ENCODE data around the gene CDC42SE1.

Gene CDC42SE1

GRCh38 chr1:151054971-151055547 is 4.4 kb downstream of the CDC42SE1 start:
- in situ Hi-C loops (cut with HindIII; ENCODE audit: low sequenced_read_pairs): no loop called here

GRCh38 chr1:151051356-151052009 is 7.9 kb downstream of the CDC42SE1 start:
- in situ Hi-C loops (cut with HindIII; ENCODE audit: low sequenced_read_pairs): no loop called here

- in situ Hi-C loops (cut with HindIII; ENCODE audit: low sequenced_read_pairs): no loop called here
These were observed 9.3 kb downstream of the CDC42SE1 start for GRCh38 chr1:151050051-151050688.

- in situ Hi-C loops (cut with HindIII; ENCODE audit: low sequenced_read_pairs): no loop called here
These were observed 10.0 kb downstream of the CDC42SE1 start for GRCh38 chr1:151049458-151049857.

- in situ Hi-C loops (cut with HindIII; ENCODE audit: low sequenced_read_pairs): no loop called here
These were observed 10.8 kb downstream of the CDC42SE1 start for GRCh38 chr1:151048645-151049032.

- in situ Hi-C loops (cut with HindIII; ENCODE audit: low sequenced_read_pairs): no loop called here
These were observed 11.3 kb downstream of the CDC42SE1 start for GRCh38 chr1:151047925-151048644.

GRCh38 chr1:151047591-151047924 is 11.9 kb downstream of the CDC42SE1 start, which contains the start of gene C1orf56:
TSS of gene C1orf56 (plus strand) at chr1:151047751. CDS start at chr1:151047848, 97 bp downstream.
- in situ Hi-C loops (cut with HindIII; ENCODE audit: low sequenced_read_pairs): no loop called here

- in situ Hi-C loops (cut with HindIII; ENCODE audit: low sequenced_read_pairs): no loop called here
These were observed 16.3 kb downstream of the CDC42SE1 start for GRCh38 chr1:151043163-151043562.

GRCh38 chr1:151039521-151039920 is 19.9 kb downstream of the CDC42SE1 start:
- in situ Hi-C loops (cut with HindIII; ENCODE audit: low sequenced_read_pairs): no loop called here

- in situ Hi-C loops (cut with HindIII; ENCODE audit: low sequenced_read_pairs): no loop called here
These were observed 22.4 kb downstream of the CDC42SE1 start for GRCh38 chr1:151037032-151037431.

GRCh38 chr1:151036356-151036755 is 23.1 kb downstream of the CDC42SE1 start, which contains the start of gene BNIPL:
TSS of gene BNIPL (plus strand) at chr1:151036586. CDS start at chr1:151036726, 140 bp downstream.
- in situ Hi-C loops (cut with HindIII; ENCODE audit: low sequenced_read_pairs): no loop called here

GRCh38 chr1:151035167-151035566 is 24.3 kb downstream of the CDC42SE1 start:
- in situ Hi-C loops (cut with HindIII; ENCODE audit: low sequenced_read_pairs): no loop called here

GRCh38 chr1:151032164-151032563 is 27.3 kb downstream of the CDC42SE1 start:
- in situ Hi-C loops (cut with HindIII; ENCODE audit: low sequenced_read_pairs): no loop called here

GRCh38 chr1:151026460-151026859 is 33.0 kb downstream of the CDC42SE1 start:
- in situ Hi-C loops (cut with HindIII; ENCODE audit: low sequenced_read_pairs): no loop called here

- in situ Hi-C loops (cut with HindIII; ENCODE audit: low sequenced_read_pairs): no loop called here
These were observed 34.8 kb downstream of the CDC42SE1 start for GRCh38 chr1:151024540-151025146.

- in situ Hi-C loops (cut with HindIII; ENCODE audit: low sequenced_read_pairs): no loop called here
These were observed 45.9 kb downstream of the CDC42SE1 start for GRCh38 chr1:151013518-151013917.

- in situ Hi-C loops (cut with HindIII; ENCODE audit: low sequenced_read_pairs): no loop called here
These were observed 46.5 kb downstream of the CDC42SE1 start for GRCh38 chr1:151012684-151013471.

GRCh38 chr1:151011154-151011850 is 48.1 kb downstream of the CDC42SE1 start:
- in situ Hi-C loops (cut with HindIII; ENCODE audit: low sequenced_read_pairs): no loop called here

GRCh38 chr1:151010346-151010726 is 49.1 kb downstream of the CDC42SE1 start:
- in situ Hi-C loops (cut with HindIII; ENCODE audit: low sequenced_read_pairs): no loop called here
